ENCODE results near the gene MTF1.

MTF1 gene

DNA sequence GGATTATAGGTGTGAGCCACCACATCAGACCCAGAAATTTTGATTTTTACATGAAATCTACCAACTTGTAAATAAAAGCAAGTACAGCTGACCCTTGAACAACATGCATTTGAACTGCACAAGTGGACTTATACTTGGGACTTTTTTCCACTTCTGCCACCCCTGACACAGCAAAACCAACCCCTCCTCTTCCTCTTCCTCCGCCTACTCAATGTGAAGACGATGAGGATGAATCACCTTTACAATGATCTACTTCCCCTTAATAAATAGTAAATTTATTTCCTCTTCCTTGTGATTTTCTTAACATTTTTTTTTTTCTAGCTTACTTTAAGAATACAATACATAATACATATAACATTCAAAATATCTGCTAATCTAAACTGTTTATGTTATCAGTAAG lies 33.9 kb downstream of the MTF1 start:
- no peak for DNase-seq

DNA sequence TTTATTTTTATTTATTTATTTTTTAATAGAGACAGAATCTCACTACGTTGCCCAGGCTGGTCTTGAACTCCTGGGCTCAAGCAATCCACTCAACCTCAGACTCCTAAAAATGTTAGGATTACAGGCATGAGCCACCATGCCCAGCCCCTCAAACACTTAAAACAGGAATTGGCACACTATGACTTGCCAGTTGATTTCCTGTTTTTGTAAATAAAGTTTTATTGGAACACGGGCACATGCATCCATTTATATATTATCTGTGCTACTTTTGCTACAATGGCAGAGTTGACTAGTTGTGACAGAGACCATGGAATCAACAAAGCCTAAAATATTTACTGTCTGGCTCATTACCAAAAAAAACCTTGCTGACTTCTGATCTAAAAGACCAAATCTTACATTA lies 35.4 kb downstream of the MTF1 start:
- no peak for DNase-seq

DNA sequence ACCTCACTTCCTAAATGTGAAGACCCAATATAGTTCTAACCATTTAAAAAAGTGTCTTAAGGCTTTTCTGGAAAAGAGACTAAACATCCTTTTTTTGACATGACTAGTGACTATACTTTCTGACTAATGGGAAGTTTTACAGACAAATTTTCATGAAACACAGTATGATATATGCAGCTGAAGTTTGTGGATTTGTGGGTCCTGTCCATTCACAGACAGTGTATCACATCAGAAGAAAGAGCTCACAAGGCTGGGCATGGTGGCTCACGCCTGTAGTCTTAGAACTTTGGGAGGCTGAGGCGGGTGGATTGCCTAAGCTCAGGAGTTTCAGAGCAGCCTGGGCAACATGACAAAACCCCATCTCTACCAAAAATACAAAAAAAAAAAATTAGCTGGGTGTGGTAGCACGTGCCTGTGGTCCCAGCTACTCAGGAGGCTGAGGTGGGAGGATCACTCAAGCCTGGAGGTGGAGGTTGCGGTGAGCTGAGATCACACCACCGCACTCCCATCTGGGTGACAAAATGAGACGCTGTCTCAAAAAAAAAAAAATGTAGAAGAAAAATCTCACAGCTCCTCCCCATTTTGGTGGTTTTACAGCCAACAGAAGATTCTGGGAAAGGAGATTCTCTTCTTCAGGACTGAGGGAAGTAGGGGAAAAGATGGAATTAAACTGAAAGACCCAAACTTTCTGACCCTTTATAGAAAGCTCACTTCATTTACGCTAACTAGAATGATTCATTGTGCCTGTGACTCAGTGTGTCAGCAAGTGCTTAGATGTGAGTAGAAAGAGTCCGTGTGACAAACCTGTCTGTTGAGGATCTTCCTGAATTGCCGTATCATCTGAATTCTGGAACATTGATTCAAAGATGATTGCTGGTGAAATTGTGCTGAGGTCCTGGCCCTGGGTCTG lies 36.2 kb downstream of the MTF1 start:
- DNase-seq = no peak

DNA sequence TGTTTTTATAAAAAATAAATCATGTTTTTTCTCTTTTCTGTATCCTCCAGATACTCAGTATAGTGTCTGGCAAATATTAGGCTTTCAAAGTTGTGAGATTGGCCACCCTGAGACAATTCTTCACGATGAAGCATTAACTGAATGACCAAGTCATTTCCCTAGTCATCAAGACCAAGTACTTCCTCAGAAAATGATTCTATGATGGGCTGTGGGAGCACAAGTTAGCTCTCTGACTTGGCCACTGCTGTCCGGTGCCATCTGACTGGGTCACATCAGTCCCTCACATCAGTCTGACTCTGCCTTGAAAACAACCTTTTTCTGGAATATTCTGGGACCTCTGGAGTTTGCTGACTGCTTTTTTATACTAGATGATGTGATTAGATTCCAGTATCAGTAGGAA lies 37.9 kb downstream of the MTF1 start:
- no peak for DNase-seq

DNA sequence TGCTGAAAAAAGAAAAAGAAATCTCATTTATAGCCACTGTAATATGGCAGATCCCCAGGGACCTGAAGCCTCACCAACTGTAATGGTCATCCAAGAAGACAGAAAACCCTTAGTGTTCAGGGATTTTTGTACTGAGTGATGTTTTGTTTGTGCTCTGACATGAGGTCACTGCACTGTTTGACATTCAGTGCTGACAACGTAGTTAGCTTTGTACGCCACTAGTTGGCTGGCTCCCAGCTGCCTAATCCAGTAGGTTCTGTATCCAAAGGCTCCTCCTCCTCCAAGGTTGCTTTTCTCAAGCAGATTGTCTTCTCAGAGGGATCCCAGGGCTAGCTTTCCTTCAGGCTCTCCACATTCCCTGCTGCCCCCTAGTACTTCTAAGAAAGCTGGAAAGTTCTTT lies 41.9 kb downstream of the MTF1 start:
- DNase-seq = no peak

DNA sequence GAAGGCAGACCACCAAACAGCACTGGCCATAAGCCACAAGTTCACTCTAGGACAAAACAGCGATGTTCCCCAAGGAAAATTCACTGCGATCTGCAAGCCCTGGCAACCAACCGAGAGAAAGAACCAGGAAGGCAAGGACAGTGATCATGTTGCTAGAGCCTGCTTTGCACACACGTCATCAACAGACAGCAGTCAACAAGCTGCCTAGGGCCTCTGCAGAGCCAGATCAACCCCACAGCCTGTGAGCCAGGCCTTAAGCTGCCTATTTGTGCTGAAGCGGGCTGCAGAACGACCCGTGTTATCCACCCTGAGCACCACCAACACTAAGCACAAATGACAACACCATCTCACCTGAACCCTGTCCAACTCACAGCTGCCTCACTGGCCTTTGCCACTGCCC lies 45.1 kb downstream of the MTF1 start:
- DNase-seq = no peak

DNA sequence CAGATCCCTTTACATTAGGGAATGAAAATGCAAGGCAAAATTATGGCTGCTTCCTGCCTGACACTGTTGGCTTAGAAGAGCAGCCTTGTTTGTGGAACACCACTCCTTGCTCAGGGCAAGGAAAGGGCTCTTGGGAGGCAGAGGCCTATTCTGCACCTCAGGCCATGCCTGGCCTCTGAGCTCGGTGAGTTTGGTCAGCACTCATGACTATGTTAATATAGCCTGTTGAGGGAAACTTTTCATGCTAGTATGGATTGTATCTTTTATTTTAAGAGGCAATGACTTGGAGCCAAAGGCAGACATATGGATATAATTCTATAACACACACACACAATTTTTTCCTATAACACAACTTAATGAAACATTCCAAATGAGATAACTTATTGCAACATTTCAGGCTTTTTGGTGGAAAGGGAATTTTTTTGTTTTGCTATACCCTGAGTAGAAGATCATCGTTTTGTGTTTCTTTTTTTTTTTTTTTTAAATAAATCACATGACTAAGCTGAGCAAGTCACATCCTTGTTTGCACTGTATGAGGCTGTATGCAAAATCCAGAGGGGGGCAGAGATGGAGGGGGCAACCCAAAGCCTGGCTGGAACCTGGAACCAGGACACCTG lies 45.8 kb downstream of the MTF1 start:
- no peak for DNase-seq

DNA sequence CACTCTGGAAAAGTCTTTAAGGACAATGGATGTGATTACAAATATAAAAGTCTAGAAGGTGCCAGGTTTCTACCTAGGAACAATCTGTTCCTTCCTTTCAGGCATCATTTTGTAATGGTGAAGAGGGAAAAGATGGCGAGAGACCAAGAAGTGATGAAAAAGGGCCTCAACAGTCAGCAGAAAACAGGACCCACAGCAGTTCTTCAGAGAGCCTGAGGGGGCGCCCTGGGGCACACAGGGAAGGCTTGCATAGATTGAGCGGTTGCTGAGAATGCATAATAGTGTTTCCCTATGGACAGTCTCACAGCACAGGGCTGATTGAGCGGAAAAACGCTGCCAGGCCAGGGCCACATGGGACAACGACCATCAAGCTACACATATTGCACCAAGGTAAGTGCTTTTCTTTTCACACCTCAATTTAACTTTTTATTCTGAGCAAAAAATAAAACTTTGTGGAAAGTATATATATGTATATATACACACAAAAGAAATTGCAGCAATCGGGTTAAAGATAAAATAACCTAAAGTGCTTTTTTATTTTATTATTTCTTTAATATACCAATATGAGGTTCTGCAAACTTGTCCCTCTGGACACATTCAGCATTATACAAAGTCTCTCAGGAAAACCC lies 48.3 kb downstream of the MTF1 start:
- DNase-seq = peak; percentile 61 to 63

DNA sequence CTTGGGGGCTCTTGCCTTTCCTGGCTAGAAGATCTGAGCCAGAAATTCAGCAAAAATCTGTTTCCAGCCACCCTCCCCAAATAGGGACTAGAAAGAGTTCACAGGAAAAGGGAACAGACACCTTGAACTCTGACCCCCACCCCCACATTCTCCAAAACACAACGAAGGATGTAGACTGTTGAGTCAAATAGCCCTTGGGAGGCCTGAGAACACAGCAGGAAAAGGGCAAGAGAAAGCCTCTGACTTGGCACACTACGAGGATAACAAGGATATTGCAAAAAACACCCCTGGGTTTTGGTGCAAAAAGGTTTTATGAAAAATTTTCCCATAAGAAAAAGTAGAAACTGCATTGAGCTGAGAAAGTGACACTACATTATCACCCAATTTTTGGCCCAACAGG lies 49.5 kb downstream of the MTF1 start:
- no peak for DNase-seq

DNA sequence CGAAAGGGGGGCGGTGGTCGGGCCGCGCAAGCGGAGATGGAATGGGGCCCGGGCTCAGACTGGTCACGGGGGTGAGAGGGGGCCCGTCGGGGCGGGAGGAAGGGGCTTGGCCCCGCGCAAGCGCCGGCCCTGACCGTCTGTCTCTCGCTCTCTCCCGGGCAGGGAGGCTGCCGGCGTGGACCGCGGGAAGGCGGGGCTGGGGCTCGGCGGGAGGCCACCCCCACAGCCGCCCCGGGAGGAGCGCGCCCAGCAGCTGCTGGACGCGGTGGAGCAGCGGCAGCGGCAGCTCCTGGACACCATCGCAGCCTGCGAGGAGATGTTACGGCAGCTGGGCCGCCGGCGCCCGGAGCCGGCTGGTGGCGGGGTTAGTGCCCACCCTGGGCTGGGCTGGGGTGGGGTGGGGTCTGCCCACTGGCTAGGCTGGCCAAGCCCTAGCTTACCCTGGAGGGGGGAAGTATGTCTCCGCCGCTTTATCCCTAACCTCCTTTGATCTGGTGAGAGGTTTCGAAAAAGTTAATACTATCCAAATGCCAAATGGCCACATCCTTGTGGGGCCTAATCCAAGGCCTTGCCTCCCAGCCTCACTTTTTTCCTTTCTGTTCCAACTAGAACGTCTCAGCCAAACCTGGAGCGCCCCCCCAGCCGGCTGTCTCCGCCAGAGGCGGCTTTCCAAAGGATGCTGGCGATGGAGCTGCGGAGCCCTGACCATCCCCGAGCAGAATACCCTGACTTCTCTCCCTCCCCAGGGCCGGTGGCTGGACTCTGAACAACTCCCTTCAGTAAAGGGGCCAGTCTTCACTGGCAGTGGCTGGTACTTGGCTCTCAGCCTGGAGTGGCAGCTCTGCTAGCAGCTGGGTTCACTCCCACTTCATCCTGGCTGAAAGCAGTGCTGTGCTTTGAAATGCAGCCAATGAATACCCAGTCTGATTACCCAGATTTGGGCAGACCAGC lies 50.7 kb downstream of the MTF1 start:
- DNase-seq = peak in 1 of 2 donors; percentile 35

DNA sequence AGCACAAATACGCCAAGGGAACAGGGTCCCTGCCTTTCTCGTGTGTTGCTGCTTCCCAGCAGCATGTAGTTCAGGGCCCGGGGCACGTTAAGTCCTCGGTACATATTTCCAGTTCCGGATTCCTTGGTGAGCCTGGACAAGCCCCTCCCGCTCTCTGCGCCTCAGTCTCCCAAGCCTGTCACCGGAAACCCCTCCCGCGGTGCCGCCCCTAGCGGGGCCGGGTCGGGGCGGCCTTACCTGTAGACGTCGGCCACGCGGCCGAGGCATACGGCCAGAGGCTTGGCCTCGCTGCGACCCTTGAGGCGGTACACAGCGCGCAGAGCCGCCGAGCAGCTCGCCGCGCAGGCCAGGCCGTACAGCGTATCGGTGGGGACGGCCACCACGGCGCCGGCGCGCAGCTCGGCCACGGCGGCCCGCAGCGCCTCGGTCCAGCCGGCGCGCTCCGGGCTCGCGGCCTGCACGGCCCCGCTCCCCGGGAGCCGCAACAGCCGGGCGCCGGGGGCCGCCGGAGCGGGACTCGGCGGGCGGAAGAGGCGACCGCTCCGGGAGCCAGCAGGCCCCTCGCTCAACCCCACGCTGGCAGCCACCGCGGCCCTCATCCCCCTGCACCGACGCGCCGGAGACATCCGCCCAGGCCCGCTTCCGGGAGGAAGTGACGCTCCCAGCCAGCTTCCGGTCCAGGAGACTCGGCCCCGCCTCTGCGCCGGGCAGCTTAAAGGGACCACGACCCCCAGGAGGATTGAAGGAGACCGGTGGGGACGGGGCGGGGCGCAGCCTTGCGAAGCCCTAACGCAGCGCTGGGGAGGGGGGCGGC lies 51.6 kb downstream of the MTF1 start, which contains the start of the genes C1orf122 and YRDC:
TSS of gene C1orf122 (plus strand) at position 236 of the 814 bp plus-strand sequence. CDS start 615 bp downstream, outside the sequence.
TSS of gene YRDC (minus strand) at position 654 of the 814 bp plus-strand sequence. CDS start at position 626, 28 bp downstream.
- peak; percentile 90 for DNase-seq

DNA sequence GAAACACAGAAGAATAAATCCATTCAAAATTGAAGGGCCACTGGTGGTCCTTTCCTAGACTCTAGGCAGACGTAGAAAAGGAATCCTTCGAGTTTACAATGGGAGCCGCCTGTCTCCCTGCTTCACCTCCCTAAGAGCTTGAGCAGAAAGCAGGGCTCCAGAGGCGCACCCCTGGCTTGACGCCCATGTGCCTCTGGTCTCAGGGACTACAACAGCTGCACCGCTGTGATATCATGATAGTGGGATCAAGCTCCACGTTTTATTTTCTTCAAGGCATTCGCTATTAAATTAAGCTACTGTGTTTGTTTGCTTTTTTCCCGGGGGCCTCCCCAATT lies 52.2 kb downstream of the MTF1 start:
- DNase-seq = no peak

DNA sequence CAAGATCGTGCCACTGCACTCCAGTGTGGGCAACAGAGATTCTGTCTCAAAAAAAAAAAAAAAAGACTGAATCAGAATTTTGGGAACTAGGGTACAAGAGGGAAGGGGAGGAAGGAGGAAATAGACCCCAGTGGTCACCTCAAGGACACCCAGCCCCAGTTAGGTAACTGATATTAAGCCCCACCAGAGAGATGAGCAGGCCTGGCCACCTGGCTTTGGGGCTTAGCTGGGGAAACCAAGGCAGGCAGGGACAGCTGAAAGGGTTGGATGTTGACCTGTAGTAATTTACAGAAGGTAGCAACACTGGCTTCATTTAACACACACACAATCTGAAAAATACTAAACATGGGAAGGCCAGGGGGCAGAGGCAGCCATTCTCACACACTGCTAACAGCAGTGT lies 57.0 kb downstream of the MTF1 start:
- no peak for DNase-seq

DNA sequence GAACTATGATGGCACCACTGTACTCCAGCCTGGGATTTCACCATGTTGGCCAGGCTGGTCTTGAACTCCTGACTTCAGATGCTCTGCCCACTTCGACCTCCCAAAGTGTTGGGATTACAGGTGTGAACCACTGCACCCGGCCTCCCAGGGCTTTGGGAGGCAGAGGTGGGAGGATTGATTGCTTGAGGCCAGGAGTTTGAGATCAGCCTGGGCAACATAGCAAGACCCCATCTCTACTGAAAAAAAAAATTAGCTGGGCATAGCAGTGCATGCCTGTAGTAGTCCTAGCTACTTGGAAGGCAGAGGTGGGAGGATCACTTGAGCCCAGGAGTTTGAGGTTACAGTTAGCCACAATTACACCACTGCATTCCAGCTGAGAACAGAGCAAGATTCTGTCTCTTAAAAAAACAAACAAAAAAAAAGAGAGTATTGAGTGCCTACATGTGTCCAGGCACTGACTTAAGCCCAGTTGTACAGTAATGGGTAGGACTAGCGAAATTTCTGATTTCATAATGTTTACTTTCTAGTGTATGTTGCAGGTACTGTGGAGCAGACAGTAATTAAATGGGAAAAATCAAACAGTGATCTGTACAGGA lies 61.5 kb downstream of the MTF1 start:
- no peak for DNase-seq

DNA sequence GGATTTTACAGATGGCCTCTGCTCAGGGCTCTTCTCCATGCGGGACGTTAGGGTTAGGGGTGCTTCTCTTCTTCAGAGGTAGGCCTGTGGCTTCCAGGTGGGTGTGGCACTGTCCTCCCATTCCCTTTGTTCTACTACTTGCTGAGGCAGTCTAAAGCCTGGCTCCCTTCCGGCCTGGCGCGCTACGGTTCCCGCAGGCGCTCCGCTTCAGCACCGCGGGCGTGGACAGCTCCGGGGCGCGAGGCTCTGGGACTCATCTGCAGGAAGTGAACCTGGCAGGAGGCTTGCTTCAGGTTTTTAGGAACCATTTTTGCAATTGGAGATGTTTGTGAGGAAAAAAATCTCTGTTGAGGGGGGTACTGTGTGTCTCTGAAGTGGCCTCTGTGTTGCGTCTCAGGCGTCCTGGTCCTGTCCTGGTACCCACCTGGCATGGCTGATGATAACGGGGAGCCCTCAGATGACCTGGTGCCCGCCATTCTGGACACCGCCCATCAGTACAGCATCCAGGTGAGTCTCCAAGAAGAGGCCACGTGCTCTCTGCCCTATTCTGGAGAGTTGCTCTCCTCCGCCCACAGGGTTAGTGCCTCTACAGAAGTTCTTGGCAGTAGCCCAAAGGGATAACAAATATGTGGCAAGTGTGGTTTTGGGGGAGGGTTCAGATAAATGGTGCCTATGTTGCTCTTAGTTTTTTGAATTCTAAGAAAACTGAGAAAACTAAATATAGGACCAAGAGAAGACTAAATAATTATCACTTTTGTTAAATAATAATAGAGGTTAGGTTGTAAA lies 63.9 kb downstream of the MTF1 start:
- DNase-seq = peak; percentile 41 to 58

DNA sequence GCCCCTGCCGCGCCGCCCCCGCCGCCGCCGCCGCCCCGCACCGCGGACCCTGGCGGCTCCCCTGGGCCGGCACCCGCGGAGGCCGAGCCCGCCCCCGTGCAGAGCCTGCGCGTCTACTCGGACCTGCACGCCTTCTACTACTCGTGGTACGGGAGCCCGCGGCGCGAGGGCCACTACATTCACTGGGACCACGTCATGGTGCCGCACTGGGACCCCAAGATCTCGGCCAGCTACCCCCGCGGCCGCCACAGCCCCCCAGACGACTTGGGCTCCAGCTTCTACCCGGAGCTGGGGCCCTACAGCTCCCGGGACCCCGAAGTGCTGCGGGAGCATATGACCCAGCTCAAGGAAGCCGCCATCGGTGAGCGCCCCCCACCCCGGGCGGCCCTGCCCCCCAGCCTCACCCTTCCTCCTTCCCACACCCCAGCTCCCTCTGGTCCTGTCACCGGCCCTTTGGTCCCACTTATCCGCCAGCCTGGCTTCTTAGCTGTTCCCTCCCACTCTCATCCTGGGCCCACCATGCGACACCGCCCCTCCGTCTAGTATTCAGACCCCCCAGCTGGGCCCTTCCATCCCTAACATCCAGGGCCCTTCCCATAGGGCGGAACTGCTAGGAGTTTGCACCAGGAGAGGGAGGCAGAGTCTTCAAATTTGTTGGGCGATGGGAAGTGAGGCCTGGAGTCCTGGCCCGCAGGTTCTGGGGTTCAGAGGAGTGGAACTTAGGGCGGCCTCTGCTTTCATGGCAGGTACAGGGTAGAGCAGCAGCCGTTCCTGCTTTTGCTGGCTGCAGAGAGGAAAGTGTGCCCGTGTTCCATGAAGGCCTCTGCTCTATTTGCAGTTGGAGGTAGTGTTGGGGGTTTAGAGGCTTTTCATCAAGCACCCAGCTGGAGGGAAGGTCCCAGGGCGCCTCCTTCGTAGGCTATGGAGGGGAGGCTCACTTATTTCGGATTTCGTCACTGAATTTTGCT lies 64.7 kb downstream of the MTF1 start:
- no peak for DNase-seq

DNA sequence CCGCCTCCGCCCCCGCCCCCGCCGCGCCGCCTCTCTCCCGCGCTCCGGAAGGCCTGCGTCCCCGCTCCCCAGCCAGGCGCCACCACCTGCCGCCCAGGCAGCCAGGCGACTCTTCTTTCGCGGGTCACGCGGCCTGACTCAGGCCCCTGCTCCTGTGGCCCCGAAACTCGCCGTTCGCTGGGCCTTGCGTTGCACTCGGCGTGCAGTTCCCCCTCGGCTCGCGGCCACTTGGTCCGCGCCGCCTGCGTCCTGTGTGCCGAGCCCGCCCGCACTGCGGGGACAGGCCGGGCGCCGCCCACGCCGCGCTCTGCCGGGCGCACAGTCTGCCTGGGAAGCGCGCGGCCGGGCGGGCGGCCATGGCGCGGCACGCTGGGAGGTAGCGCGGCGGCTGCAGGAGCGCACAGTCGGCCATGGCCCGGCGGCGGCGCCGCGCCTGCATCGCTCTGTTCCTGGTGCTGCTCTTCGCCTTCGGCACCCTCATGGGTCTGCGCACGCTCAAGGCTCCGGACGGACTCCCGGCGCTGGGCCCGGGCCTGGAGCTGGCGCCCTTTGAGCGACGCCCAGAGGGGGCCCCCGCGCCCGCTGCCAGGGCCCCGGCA lies 65.5 kb downstream of the MTF1 start, which contains the start of gene MANEAL:
TSS of gene MANEAL (plus strand) at position 75 of the 599 bp plus-strand sequence. CDS start at position 411, 336 bp downstream.
- peak; percentile 9 to 39 for DNase-seq

DNA sequence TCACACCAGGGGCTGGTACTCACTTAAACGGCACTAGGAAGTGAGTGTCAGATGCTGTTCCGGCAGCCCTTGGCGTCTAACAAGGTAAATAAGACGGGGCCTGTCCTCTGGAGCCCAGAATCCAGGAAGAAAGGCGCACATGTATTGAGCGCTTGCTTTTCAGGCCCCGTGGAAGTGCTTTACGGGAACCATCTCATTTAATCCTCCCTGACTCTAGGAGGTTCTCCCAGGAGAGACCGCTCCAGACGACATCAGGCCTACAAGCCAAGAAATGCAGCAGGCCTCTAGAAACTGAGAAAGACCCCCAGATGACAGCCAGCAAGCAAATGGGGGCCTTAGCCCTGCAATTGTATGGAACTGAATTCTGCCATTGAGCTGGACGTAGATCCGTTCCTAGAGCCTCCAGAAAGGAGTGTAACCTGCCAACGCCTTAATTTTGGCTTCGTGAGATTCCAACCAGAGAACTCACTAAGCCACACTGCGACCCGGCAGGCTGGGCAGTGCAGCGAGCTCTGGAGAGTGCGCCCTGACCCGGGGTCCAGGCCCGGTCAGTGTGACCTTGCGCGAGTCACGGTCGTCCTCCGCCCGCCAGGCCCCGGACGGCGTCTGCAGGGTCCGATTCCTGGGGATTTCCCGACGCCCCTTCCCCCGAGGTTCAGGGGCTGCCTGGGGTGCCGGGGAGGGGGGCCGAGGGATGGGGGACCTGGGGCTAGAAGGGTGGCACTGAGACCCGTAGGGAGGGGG lies 66.3 kb downstream of the MTF1 start:
- no peak for DNase-seq
